D721Med (cell line): ENCODE results near the gene CYBB.

Experiments
- DNase-seq: peaks from one replicate; pipeline ENCODE4 v3.0.0; 2011; ENCODE audit warnings: low spot score; ENCODE audit not compliant: insufficient read length
- FAIRE-seq: peaks from 2 replicates; lab custom pipeline; 2011; peaks lifted over from hg19 to GRCh38; lab: Jason Lieb, UNC
- CTCF ChIP-seq: IDR thresholded peaks from 2 replicates; pipeline ENCODE4 v1.5.1; 2012; ENCODE audit warnings: mild to moderate bottlenecking, control low read depth; ENCODE audit not compliant: insufficient read depth; ENCODE audit errors: missing control alignments

Gene CYBB

DNA sequence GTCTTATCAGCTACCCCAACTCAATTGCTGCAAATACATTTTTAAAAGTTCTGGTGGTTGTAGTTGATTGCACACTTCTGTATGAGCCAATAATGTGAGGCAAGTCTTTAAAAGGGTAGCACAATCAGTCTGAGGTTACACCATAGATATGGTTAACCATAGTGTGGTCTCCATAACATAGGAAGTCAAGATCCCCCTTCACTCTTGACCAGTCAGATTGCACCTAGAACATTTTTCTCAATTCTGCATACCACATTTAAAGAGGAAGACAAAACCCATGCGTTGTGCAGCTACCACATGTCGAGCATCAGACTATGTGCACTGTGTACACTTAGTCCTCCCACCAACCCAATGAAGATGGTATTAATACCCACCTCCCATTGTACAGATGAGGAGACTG lies 26.5 kb upstream of the CYBB start:
- DNase-seq: no peak
- TF ChIP-seq CTCF: no peak
- no peak for FAIRE-seq

DNA sequence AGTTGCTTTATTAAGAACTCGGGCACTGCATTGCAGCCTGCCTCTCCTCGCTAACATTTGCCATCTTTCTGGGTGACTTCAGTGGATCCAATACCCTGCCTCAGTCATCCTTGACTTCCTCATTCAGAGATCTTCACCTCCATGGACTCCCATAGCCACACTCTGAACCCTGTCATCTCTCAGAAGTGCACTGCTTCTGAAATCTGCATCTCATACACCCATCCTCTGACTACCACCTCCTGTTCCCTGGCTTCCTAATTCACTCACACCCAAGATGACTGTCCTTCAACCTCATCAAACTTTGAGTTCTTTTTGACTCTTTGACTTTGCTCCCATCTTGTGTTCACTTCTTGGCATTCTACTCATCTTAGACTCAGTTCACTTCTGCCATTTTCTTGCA lies 25.3 kb upstream of the CYBB start:
- FAIRE-seq (no peak), DNase-seq (no peak)
- no peak for TF ChIP-seq CTCF

GRCh38 chrX:37755025-37755424 lies 24.8 kb upstream of the CYBB start:
- DNase-seq (no peak), FAIRE-seq (no peak)
- TF ChIP-seq CTCF: no peak

DNA sequence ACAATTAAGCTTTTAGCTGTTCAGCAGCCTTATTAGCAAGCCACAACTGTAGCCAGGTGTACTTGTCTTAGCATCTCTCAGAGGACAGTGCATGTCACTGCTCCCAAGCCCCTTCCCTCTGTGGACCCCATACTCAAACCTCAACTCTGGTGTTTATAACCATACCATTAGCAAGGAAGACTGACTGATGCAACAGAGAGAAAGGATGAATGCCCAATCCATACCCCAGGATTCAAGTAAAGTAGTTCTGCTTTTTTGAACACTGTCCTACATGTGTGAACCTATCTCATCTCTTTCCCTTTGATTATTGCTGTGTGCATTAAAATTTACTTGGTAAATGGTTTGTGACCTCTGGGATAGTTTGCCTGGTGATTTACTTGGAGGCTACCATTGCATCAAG lies 22.8 kb upstream of the CYBB start:
- TF ChIP-seq CTCF: no peak
- no peak for DNase-seq
- FAIRE-seq: no peak

- no peak for TF ChIP-seq CTCF
- DNase-seq (no peak), FAIRE-seq (no peak)
Measured at GRCh38 chrX:37759351-37759750, 20.5 kb upstream of the CYBB start.

- TF ChIP-seq CTCF: no peak
- DNase-seq: no peak
- no peak for FAIRE-seq
Measured at GRCh38 chrX:37759878-37760418, 19.9 kb upstream of the CYBB start.

DNA sequence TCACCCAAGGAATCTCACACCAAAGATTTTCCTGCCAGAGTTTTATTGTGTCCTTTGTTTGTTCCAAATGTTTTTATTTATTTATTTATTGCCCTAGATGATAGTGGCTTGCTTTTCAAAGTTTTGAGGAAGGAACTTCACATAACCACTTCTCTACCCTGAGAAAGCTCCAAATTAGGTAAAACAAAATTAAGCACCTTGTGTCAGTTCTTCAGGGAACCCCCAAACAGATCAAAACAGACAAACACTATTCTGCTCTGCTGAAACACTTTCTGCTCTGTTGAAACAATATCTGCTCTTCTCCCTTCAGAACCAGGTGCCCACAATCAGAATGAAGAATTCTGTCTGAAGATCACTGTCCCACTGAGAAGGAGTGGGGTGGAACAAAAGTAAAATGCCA lies 16.5 kb upstream of the CYBB start:
- no peak for TF ChIP-seq CTCF
- no peak for DNase-seq
- FAIRE-seq: no peak
